Brain microvascular endothelial cell (primary cell): ENCODE data around the gene RDX.

Source experiments
- DNase-seq: peaks from one replicate; pipeline ENCODE4 v3.0.0-alpha.2; 2020
- H3K27ac ChIP-seq: fragments of 250-450 bp; sonication (Bioruptor Pico); 2 replicates; pipeline ENCODE4 v1.5.1; 2020; ENCODE audit warnings: mild to moderate bottlenecking, moderate library complexity
- H3K27me3 ChIP-seq: fragments of 250-450 bp; sonication (Bioruptor Pico); replicated peaks from 2 replicates; pipeline ENCODE4 v1.5.1; 2020; ENCODE audit warnings: mild to moderate bottlenecking
- H3K36me3 ChIP-seq: fragments of 250-450 bp; sonication (Bioruptor Pico); replicated peaks from 2 replicates; pipeline ENCODE4 v1.5.1; 2020; ENCODE audit warnings: mild to moderate bottlenecking
- H3K4me3 ChIP-seq: 2 replicates; pipeline ENCODE4 v1.5.1; 2011; ENCODE audit warnings: low read depth, mild to moderate bottlenecking, control low read depth, low read length, moderate library complexity
- in situ Hi-C: cut with HindIII; loops from 2 replicates; pipeline ENCODE4 v1.10.0; 2017; ENCODE audit warnings: low sequenced_read_pairs, low pct_ligation_motif_present
- TF ChIP-seq, protein P1 (sequence below): IDR thresholded peaks from 2 replicates; pipeline ENCODE4 v1.5.1; 2011; ENCODE audit warnings: low read depth, mild to moderate bottlenecking, moderate library complexity, low read length, control low read depth, inconsistent platforms; ENCODE audit errors: missing control alignments

The RDX gene

DNA sequence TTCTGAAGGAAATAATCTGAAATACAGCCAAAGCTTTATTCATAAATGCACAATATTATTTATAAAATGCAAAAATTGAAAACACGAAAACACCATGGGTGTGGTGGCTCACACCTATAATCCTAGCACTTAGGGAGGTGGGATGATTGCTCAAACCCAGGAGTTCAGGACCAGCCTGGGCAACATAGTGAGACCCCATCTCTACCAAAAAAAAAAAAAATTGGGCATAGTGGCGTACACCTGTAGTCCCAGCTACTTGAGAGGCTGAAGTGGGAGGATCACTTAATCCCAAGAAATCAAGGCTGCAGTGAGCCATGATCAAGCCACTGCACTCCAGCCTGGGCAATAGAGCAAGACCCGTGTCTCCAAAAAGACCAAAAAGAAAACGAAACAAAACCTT is 5.2 kb upstream of the RDX start:
- in situ Hi-C loops, result no loop called here
- DNase-seq, result no peak
- no peaks in the 10 kb centered on the region for H3K36me3 ChIP-seq
- H3K27ac ChIP-seq, result no peak overlapping the region
- H3K4me3 ChIP-seq, result no peak overlapping the region
- H3K27me3 ChIP-seq, result no peaks in the 10 kb centered on the region
- TF ChIP-seq, protein P1, sequence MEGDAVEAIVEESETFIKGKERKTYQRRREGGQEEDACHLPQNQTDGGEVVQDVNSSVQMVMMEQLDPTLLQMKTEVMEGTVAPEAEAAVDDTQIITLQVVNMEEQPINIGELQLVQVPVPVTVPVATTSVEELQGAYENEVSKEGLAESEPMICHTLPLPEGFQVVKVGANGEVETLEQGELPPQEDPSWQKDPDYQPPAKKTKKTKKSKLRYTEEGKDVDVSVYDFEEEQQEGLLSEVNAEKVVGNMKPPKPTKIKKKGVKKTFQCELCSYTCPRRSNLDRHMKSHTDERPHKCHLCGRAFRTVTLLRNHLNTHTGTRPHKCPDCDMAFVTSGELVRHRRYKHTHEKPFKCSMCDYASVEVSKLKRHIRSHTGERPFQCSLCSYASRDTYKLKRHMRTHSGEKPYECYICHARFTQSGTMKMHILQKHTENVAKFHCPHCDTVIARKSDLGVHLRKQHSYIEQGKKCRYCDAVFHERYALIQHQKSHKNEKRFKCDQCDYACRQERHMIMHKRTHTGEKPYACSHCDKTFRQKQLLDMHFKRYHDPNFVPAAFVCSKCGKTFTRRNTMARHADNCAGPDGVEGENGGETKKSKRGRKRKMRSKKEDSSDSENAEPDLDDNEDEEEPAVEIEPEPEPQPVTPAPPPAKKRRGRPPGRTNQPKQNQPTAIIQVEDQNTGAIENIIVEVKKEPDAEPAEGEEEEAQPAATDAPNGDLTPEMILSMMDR, result no peak

DNA sequence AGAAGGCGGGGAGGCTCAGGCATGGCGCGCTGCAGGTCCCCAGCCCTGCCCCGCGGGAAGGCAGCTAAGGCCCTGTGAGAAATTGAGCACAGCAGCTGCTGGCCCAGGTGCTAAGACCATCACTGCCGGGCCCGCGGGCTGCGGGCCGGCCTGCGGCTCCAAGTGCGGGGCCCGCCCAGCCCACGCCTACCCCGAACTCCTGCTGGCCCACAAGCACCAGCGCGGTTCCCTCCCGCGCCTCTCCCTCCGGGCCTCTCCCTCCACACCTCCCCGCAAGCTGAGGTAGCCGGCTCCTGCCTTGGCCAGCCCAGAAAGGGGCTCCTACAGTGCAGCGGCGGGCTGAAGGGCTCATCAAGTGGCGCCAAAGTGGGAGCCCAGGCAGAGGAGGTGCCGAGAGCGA is 4.6 kb upstream of the RDX start:
- TF ChIP-seq, protein P1, result no peak
- in situ Hi-C loops, result no loop called here

DNA sequence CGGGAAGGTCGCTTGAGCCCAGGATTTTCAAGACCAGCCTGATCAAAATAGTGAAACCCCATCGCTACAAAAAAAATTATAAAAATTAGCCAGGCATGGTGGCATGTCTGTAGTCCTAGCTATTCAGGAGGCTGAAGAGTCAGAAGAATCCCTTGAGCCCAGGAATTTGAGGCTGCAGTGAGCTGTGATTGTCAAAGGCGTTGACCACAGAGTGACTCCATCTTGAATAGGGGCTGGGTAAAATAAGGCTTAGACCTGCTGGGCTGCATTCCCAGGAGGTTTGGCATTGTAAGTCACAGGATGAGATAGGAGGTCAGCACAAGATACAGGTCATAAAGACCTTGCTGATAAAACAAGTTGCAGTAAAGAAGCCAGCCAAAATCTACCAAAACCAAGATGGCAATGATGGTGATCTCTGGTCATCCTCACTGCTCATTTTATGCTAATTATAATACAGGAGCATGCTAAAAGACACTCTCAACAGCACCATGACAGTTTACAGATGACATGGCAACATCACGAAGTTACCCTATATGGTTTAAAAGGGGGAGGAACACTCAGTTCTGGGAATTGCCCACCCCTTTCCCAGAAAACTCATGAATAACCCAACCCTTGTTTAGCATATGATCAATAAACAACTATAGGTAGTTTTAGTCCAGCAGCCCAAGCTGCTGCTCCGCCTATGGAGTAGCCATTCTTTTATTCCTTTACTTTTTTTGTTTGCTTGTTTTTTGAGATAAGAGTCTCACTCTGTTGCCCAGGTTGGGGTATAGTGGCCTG is 2.8 kb upstream of the RDX start:
- Histone ChIP-seq H3K4me3 (no peak overlapping the region), H3K27me3 (no peaks in the 10 kb centered on the region), H3K27ac (no peak overlapping the region), H3K36me3 (peaks cover 4% of the 10 kb centered on the region)
- TF ChIP-seq, protein P1, result no peak
- no peak for DNase-seq
- in situ Hi-C loops, result no loop called here

More for the DNA sequence above, 4.6 kb upstream of the RDX start:
- Histone ChIP-seq H3K27me3 (no peaks in the 10 kb centered on the region), H3K4me3 (no peak overlapping the region), H3K27ac (no peak overlapping the region), H3K36me3 (peaks cover 3% of the 10 kb centered on the region)
- no peak for DNase-seq

DNA sequence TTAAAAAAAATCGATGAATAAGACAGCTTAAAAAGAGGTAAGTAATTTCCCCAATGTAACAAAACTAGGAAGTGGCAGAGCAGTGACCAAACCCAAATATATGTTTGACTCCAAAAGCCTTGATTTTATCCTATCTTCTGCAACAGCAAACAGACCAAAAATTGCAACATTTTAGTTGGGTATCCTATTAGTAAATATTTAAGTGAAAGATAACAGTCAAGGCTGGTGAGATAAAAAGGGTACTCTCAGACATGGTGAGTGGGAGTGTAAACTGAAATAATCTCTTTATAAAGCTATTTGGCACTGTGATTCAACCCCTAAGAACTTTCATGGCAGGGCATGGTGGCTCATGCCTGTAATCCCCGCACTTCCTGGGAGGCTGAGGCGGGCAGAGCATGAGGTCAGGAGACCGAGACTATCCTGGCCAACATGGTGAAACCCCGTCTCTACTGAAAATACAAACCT is 1.9 kb upstream of the RDX start:
- no peak overlapping the region for H3K4me3 ChIP-seq
- no peak overlapping the region for H3K27ac ChIP-seq
- in situ Hi-C loops, result no loop called here
- peak; percentile 17 for DNase-seq
- H3K36me3 ChIP-seq, result peaks cover 4% of the 10 kb centered on the region
- H3K27me3 ChIP-seq, result no peaks in the 10 kb centered on the region
- TF ChIP-seq, protein P1, result no peak

DNA sequence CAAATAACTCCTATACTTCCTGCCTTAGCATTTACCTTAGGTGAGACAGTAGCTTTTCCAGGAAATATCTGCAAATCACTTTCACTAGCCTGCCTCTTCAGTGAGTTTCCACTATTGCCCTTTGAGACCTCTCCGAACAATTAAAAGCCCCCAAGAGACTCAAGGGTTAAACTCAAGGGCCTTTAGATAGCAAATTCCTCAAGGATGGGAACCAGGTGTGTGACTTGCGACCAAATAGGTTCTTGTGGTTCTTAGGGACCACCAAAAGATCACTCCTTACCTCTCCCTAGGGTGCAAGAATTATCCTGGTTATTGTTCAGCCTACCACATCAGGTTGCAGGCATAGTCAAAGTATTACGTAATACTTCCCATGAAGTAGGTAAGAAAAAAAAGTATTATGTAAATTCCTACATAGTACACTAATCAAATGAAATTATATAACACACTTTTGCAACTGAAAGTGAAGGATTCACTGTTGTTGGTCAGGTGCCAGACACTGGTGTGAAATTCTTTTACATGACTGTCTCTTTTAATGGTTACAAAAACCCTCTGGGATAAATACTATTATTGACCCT is 1.4 kb upstream of the RDX start:
- no peak overlapping the region for H3K4me3 ChIP-seq
- in situ Hi-C loops, result no loop called here
- H3K27me3 ChIP-seq, result no peaks in the 10 kb centered on the region
- H3K36me3 ChIP-seq, result peaks cover 4% of the 10 kb centered on the region
- H3K27ac ChIP-seq, result no peak overlapping the region
- no peak for DNase-seq
- TF ChIP-seq, protein P1, result no peak
